ENCODE results near the gene ARHGAP44.

- no peak for TF ChIP-seq ELF4 (IDR thresholded peaks at IDR 0.05)
- TF ChIP-seq CTBP1 (IDR thresholded peaks at IDR 0.05; ENCODE audit: borderline replicate concordance), result no peak
- no peak for TF ChIP-seq SUZ12 (IDR thresholded peaks at IDR 0.05)
- TF ChIP-seq BHLHE40 (IDR thresholded peaks at IDR 0.05; ENCODE audit: borderline replicate concordance), result no peak
- no peak for TF ChIP-seq SP1 (IDR thresholded peaks at IDR 0.05)
- no peak for TF ChIP-seq PKNOX1 (IDR thresholded peaks at IDR 0.05)
- TF ChIP-seq ZNF384 (IDR thresholded peaks at IDR 0.05), result no peak
Measured at GRCh38 chr17:12955521-12955920, 166.2 kb downstream of the ARHGAP44 start.

Data from HEK293T (cell line).